Cardiac muscle cell (in vitro differentiated cells and primary cell): ENCODE results near the gene CMTR1. TPM values are rescaled to one million over a fixed set of nuclear protein-coding genes. Genes with fewer than 3 reads are reported as not detected.

ENCODE experiments used
- DNase-seq, 2 donors: peaks; one replicate each; pipeline versions ENCODE4 v3.0.0 to v3.0.0-alpha.2; 2010 to 2017; ENCODE audit warnings: low read depth in 1 of 2, low spot score in 1 of 2
- H3K27ac ChIP-seq: fragments of 200-600 bp; sonication (generic); 2 replicates; pipeline ENCODE4 v1.5.1; 2016
- H3K27me3 ChIP-seq: fragments of 200-600 bp; sonication (generic); 2 replicates; pipeline ENCODE4 v1.6.0; 2016; ENCODE audit warnings: control low read depth
- H3K36me3 ChIP-seq: fragments of 200-600 bp; sonication (generic); 2 replicates; pipeline ENCODE4 v1.5.1; 2016; ENCODE audit warnings: control low read depth
- H3K4me1 ChIP-seq: fragments of 200-600 bp; sonication (generic); 2 replicates; pipeline ENCODE4 v1.8.1; 2017; ENCODE audit warnings: low read depth, mild to moderate bottlenecking, mixed run types
- H3K4me3 ChIP-seq: fragments of 200-600 bp; sonication (generic); 2 replicates; pipeline ENCODE4 v1.5.1; 2016; ENCODE audit warnings: mild to moderate bottlenecking
- H3K9me3 ChIP-seq: fragments of 200-600 bp; sonication (generic); 2 replicates; pipeline ENCODE4 v1.5.1; 2017; ENCODE audit warnings: low read depth, mild to moderate bottlenecking, control low read depth
- polyA plus RNA-seq: library from polyadenylated mRNA; unstranded; fragments of >200 nt; fragmentation: Nextera tagmentation; extraction: Ambion mirVana; gene quantifications from 2 replicates; pipeline ENCODE4 v1.2.1, GENCODE V29; 2016
- total RNA-seq: library from RNA; depleted of rRNA; stranded (reverse); fragments of >200 nt; gene quantifications from 2 replicates; pipeline ENCODE4 v1.2.3, GENCODE V29; 2016
- TF ChIP-seq, protein P1 (sequence below): IDR thresholded peaks from 2 replicates; pipeline ENCODE4 v1.5.1; 2012; ENCODE audit warnings: low read depth, mild to moderate bottlenecking, low read length

CMTR1 gene
- total and polyA plus RNA-seq, 2 experiments from 2014 or later: 41.2 to 53.3 TPM

DNA sequence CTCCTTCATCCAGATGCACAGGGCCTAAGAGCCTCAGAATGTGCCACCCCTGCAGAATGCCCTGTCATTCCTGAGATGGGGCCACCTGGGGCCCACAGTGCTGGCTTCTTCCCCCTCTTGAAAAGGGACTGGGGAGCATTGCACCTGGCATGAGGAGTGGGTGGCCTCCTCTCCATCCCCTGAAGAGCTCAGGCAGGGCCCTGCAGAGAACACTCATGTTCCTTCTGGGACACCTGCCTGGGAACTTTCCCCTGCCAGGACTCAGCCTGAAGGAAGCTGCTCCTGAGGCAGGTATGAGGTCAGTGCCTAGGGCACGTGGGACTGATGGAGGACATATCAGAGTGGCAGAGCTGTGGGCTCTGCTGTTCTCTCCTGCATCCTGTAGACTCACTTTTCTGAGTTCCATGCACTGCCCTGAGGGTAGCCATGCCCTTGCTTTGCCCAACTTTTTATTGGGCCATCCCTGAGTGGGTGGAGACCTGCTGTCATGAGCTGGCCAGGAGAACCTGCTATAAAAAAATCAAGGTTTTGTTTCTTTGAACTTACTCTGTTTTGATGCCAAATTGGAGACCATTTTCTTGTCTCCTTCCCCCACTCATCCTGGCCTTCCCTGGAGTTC is 47.2 kb downstream of the CMTR1 start:
- H3K36me3 ChIP-seq: peaks cover 7% of the 10 kb centered on the region
- H3K4me1 ChIP-seq: peaks cover 10% of the 10 kb centered on the region
- TF ChIP-seq, protein P1, sequence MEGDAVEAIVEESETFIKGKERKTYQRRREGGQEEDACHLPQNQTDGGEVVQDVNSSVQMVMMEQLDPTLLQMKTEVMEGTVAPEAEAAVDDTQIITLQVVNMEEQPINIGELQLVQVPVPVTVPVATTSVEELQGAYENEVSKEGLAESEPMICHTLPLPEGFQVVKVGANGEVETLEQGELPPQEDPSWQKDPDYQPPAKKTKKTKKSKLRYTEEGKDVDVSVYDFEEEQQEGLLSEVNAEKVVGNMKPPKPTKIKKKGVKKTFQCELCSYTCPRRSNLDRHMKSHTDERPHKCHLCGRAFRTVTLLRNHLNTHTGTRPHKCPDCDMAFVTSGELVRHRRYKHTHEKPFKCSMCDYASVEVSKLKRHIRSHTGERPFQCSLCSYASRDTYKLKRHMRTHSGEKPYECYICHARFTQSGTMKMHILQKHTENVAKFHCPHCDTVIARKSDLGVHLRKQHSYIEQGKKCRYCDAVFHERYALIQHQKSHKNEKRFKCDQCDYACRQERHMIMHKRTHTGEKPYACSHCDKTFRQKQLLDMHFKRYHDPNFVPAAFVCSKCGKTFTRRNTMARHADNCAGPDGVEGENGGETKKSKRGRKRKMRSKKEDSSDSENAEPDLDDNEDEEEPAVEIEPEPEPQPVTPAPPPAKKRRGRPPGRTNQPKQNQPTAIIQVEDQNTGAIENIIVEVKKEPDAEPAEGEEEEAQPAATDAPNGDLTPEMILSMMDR: no peak
- no peak for DNase-seq
- H3K27ac ChIP-seq: no peak overlapping the region
- no peaks in the 10 kb centered on the region for H3K27me3 ChIP-seq
- no peaks in the 10 kb centered on the region for H3K9me3 ChIP-seq
- H3K4me3 ChIP-seq: no peak overlapping the region

- Histone ChIP-seq H3K27ac (peak overlapping the region; percentile 21), H3K36me3 (peaks cover 7% of the 10 kb centered on the region), H3K4me3 (no peak overlapping the region), H3K9me3 (no peaks in the 10 kb centered on the region), H3K4me1 (peaks cover 10% of the 10 kb centered on the region), H3K27me3 (no peaks in the 10 kb centered on the region)
- no peak for DNase-seq
- TF ChIP-seq, protein P1: no peak
Measured at GRCh38 chr6:37480951-37481534, 48.0 kb downstream of the CMTR1 start.

- TF ChIP-seq, protein P1: no peak
- H3K27me3 ChIP-seq: no peaks in the 10 kb centered on the region
- H3K9me3 ChIP-seq: no peaks in the 10 kb centered on the region
- peak overlapping the region; percentile 21 for H3K27ac ChIP-seq
- no peak for DNase-seq
- peaks cover 10% of the 10 kb centered on the region for H3K4me1 ChIP-seq
- no peak overlapping the region for H3K4me3 ChIP-seq
- peaks cover 7% of the 10 kb centered on the region for H3K36me3 ChIP-seq
Measured at GRCh38 chr6:37481711-37482605, 48.9 kb downstream of the CMTR1 start.

DNA sequence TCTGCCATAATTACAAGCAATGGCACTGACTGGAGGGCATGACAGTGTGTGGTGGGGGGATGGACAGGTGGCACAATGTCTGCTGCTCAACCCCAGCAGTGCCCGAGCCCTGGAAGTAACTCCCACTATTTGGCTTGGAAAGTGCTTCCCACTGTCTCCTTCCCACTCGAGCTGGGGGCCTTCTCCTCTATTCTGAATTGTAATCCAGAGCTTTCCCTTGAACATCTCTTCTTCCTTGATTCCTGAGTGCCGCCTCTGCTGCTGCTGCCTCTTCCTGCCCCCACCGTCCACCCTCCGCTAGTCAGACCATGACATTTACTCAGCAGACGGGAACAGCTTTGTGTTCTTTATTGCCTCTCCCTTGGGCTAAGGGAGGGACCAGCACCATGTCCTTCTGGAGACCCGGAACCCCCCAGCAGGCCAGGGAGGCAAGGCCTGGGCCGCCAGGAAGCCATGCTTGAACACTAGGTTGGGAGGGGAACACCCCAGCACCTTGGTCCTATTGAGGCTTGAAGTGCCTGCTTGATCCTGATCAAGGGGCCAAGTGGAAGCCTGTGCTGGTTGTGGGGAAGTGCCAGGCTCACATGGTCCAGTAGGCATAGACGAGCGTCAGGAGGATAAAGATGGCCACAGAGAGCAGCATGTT is 49.7 kb downstream of the CMTR1 start:
- no peak for DNase-seq
- no peak overlapping the region for H3K27ac ChIP-seq

More for the DNA sequence above, 49.7 kb downstream of the CMTR1 start:
- peaks cover 12% of the 10 kb centered on the region for H3K4me1 ChIP-seq
- TF ChIP-seq, protein P1: no peak
- no peak overlapping the region for H3K4me3 ChIP-seq
- H3K9me3 ChIP-seq: no peaks in the 10 kb centered on the region
- H3K36me3 ChIP-seq: peaks cover 7% of the 10 kb centered on the region
- no peaks in the 10 kb centered on the region for H3K27me3 ChIP-seq
